GM12878 (cell line): ENCODE measurements around the gene YY2.

Source experiments
- ATF3 ChIP-seq: IDR thresholded peaks from 2 replicates; pipeline ENCODE4 v1.6.1; 2011; ENCODE audit warnings: low read depth, mild to moderate bottlenecking, low read length, moderate library complexity, borderline replicate concordance; ENCODE audit errors: extremely low read depth
- BHLHE40 ChIP-seq, 2 experiments: fragments of 450-650 bp in 1 of 2; IDR thresholded peaks; 2 replicates each; pipeline ENCODE4 v1.6.1; 2011 to 2017; ENCODE audit warnings: low read depth in 2 of 2, borderline replicate concordance in 1 of 2, improper control_type of control experiment in 1 of 2, low read length in 1 of 2, mild to moderate bottlenecking in 1 of 2
- CBX5 ChIP-seq: sonication (generic); IDR thresholded peaks from 2 replicates; pipeline ENCODE4 v1.6.1; 2016; ENCODE audit warnings: low read depth, moderate library complexity, mild to moderate bottlenecking, inconsistent platforms
- DPF2 ChIP-seq: fragments of 450-650 bp; IDR thresholded peaks from 2 replicates; pipeline ENCODE4 v1.6.1; 2017; ENCODE audit warnings: mild to moderate bottlenecking
- EGR1 ChIP-seq, 2 experiments: IDR thresholded peaks; 1 replicate in 1 of 2; 2 replicates in 1 of 2; pipeline ENCODE4 v1.6.1; 2011 to 2012; ENCODE audit warnings: low read depth in 2 of 2, low read length in 2 of 2, borderline replicate concordance in 1 of 2, mild to moderate bottlenecking in 1 of 2, moderate library complexity in 1 of 2
- FOXM1 ChIP-seq: IDR thresholded peaks from 2 replicates; pipeline ENCODE4 v1.6.1; 2012; ENCODE audit warnings: low read depth, mild to moderate bottlenecking, inconsistent platforms, low read length, moderate library complexity
- MYC ChIP-seq: IDR thresholded peaks from 2 replicates; pipeline ENCODE4 v1.6.1; 2011; ENCODE audit warnings: mild to moderate bottlenecking, low read length, moderate library complexity, inconsistent platforms; ENCODE audit not compliant: insufficient read depth, insufficient replicate concordance, insufficient read length, severe bottlenecking
- POLR2AphosphoS5 ChIP-seq: IDR thresholded peaks from 2 replicates; pipeline ENCODE4 v1.6.1; 2011; ENCODE audit warnings: mild to moderate bottlenecking, low read length, inconsistent platforms
- RCOR1 ChIP-seq: conservative IDR thresholded peaks from 2 replicates; pipeline ENCODE4 v1.6.1; 2012; ENCODE audit warnings: low read depth, low read length, improper control_type of control experiment
- SRF ChIP-seq, 2 experiments: IDR thresholded peaks; 2 replicates each; pipeline ENCODE4 v1.6.1; 2011; ENCODE audit warnings: low read depth in 2 of 2, low read length in 2 of 2, mild to moderate bottlenecking in 1 of 2, moderate library complexity in 1 of 2
- TCF12 ChIP-seq: IDR thresholded peaks from 2 replicates; pipeline ENCODE4 v1.6.1; 2011; ENCODE audit warnings: low read depth, mild to moderate bottlenecking, low read length
- TF ChIP-seq, protein P1 (sequence below), 3 experiments: IDR thresholded peaks in 2 of 3; conservative IDR thresholded peaks in 1 of 3; 2 replicates each; pipeline ENCODE4 v1.5.1; 2011; ENCODE audit warnings: low read depth in 3 of 3, low read length in 3 of 3, mild to moderate bottlenecking in 3 of 3, control low read depth in 2 of 3, moderate library complexity in 2 of 3, inconsistent platforms in 1 of 3, mixed read lengths in 1 of 3; ENCODE audit not compliant: control insufficient read depth in 2 of 3, insufficient read depth in 1 of 3; ENCODE audit errors: extremely low read depth in 1 of 3
- TF ChIP-seq, protein P2 (sequence below): IDR thresholded peaks from 2 replicates; pipeline ENCODE4 v1.6.1; 2011; ENCODE audit warnings: low read depth, low read length, improper control_type of control experiment, borderline replicate concordance

DNA sequence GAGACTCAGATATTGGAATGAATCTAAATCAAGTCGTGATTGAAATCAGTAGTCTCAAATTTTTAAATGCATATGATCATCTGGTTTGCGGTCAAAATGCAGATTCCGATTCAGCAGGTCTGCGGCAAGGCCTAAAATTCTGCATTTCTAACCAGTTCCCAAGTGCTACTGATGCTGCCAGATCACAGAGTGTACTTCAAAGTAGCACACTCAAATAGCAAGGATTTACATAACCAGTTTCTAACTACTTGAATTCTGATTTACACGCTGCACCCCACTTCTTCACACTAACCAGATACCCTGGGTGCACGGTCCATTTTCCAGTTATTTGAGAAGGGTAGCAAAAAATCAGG is 15.6 kb upstream of the YY2 start:
- TF ChIP-seq, protein P1, sequence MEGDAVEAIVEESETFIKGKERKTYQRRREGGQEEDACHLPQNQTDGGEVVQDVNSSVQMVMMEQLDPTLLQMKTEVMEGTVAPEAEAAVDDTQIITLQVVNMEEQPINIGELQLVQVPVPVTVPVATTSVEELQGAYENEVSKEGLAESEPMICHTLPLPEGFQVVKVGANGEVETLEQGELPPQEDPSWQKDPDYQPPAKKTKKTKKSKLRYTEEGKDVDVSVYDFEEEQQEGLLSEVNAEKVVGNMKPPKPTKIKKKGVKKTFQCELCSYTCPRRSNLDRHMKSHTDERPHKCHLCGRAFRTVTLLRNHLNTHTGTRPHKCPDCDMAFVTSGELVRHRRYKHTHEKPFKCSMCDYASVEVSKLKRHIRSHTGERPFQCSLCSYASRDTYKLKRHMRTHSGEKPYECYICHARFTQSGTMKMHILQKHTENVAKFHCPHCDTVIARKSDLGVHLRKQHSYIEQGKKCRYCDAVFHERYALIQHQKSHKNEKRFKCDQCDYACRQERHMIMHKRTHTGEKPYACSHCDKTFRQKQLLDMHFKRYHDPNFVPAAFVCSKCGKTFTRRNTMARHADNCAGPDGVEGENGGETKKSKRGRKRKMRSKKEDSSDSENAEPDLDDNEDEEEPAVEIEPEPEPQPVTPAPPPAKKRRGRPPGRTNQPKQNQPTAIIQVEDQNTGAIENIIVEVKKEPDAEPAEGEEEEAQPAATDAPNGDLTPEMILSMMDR (IDR thresholded peaks at IDR 0.05 in 2 of 3, conservative IDR thresholded peaks at IDR 0.05 in 1 of 3; ENCODE audit: control insufficient read depth in 2 of 3, extremely low read depth in 1 of 3, insufficient read depth in 1 of 3, low read depth in 3 of 3, low read length in 3 of 3) = no peak
- TF ChIP-seq MYC = no peak
- no peak for TF ChIP-seq CBX5
- TF ChIP-seq ATF3 = no peak
- no peak for TF ChIP-seq BHLHE40 (IDR thresholded peaks at IDR 0.05; ENCODE audit: borderline replicate concordance in 1 of 2, low read depth in 2 of 2, low read length in 1 of 2)
- TF ChIP-seq DPF2 = no peak
- no peak for TF ChIP-seq TCF12
- no peak for TF ChIP-seq POLR2AphosphoS5
- no peak for TF ChIP-seq SRF (IDR thresholded peaks at IDR 0.05; ENCODE audit: low read depth in 2 of 2, low read length in 2 of 2)
- TF ChIP-seq, protein P2, sequence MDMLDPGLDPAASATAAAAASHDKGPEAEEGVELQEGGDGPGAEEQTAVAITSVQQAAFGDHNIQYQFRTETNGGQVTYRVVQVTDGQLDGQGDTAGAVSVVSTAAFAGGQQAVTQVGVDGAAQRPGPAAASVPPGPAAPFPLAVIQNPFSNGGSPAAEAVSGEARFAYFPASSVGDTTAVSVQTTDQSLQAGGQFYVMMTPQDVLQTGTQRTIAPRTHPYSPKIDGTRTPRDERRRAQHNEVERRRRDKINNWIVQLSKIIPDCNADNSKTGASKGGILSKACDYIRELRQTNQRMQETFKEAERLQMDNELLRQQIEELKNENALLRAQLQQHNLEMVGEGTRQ = no peak
- TF ChIP-seq RCOR1 = no peak
- TF ChIP-seq EGR1 (IDR thresholded peaks at IDR 0.05; ENCODE audit: borderline replicate concordance in 1 of 2, low read depth in 2 of 2, low read length in 2 of 2) = no peak
- no peak for TF ChIP-seq FOXM1
